Medulla oblongata (tissue), 1 donor: Measurements from ENCODE around the gene ATP6V0E1.
"Not testable (repeated sequence)": the region's sequence is repeated elsewhere in the genome, so short reads cannot be mapped to it uniquely, and the experiment has no call there.

Experiments
- DNase-seq: peaks from one replicate; pipeline ENCODE4 v3.0.0-alpha.2; 2015; ENCODE audit errors: extremely low spot score

ATP6V0E1 gene

GRCh38 chr5:173075970-173076369 lies 92.4 kb downstream of the ATP6V0E1 start:
- no peak for DNase-seq

- DNase-seq, result not testable (repeated sequence)
These were observed 92.9 kb downstream of the ATP6V0E1 start for GRCh38 chr5:173076471-173076870.

GRCh38 chr5:173078878-173079277 lies 95.3 kb downstream of the ATP6V0E1 start:
- no peak for DNase-seq
